Ectodermal cell (in vitro differentiated cells): ENCODE results near the gene SLC6A6.

Experiments
- H3K27ac ChIP-seq: 2 replicates; pipeline ENCODE4 v1.7.0; 2013; ENCODE audit warnings: mild to moderate bottlenecking, low read depth, low read length; ENCODE audit not compliant: insufficient read depth, poor library complexity, severe bottlenecking
- H3K27me3 ChIP-seq: 2 replicates; pipeline ENCODE4 v1.7.0; 2013; ENCODE audit warnings: mild to moderate bottlenecking, low read length; ENCODE audit not compliant: insufficient read depth, control insufficient read depth, poor library complexity, severe bottlenecking
- H3K36me3 ChIP-seq: one replicate; pipeline ENCODE4 v1.7.0; 2013; ENCODE audit warnings: low read length; ENCODE audit not compliant: control insufficient read depth, insufficient read depth
- H3K4me1 ChIP-seq: one replicate; pipeline ENCODE4 v1.7.0; 2013; ENCODE audit warnings: low read length; ENCODE audit not compliant: control insufficient read depth, insufficient read depth
- H3K4me3 ChIP-seq: 2 replicates; pipeline ENCODE4 v1.7.0; 2013; ENCODE audit warnings: low read depth, low read length, control low read depth; ENCODE audit not compliant: insufficient read depth
- H3K9me3 ChIP-seq: 2 replicates; pipeline ENCODE4 v1.7.0; 2013; ENCODE audit warnings: mild to moderate bottlenecking, low read length, moderate library complexity; ENCODE audit not compliant: control insufficient read depth
- whole genome bisulfite sequencing, 2 experiments: methylation state at CpG; one replicate each; pipeline ENCODE4 v1.1.7; 2013; ENCODE audit warnings: missing lambda C conversion rate in 2 of 2; 5-methylcytosine and 5-hydroxymethylcytosine counted together

SLC6A6 gene

GRCh38 chr3:14536055-14536815, 133.8 kb downstream of the SLC6A6 start:
- Histone ChIP-seq H3K9me3 (no peaks in the 10 kb centered on the region), H3K36me3 (no peaks in the 10 kb centered on the region), H3K4me1 (peaks cover 18% of the 10 kb centered on the region), H3K4me3 (no peak overlapping the region), H3K27me3 (peaks cover 23% of the 10 kb centered on the region), H3K27ac (no peak overlapping the region)
- 83 to 86% methylated on average over 10 of the region's 10 CpGs for WGBS, 2 experiments

GRCh38 chr3:14536837-14537589, 134.6 kb downstream of the SLC6A6 start:
- Histone ChIP-seq H3K27ac (no peak overlapping the region), H3K27me3 (peaks cover 23% of the 10 kb centered on the region)
- 93% methylated on average over 12 of the region's 12 CpGs for WGBS, 2 experiments

GRCh38 chr3:14537590-14538450, 135.4 kb downstream of the SLC6A6 start:
- H3K9me3 ChIP-seq: no peaks in the 10 kb centered on the region
- peaks cover 23% of the 10 kb centered on the region for H3K27me3 ChIP-seq
- H3K27ac ChIP-seq: no peak overlapping the region
- no peaks in the 10 kb centered on the region for H3K36me3 ChIP-seq
- 82 to 89% methylated on average over 10 of the region's 10 CpGs for WGBS, 2 experiments
- no peak overlapping the region for H3K4me3 ChIP-seq
- H3K4me1 ChIP-seq: peaks cover 18% of the 10 kb centered on the region

More at GRCh38 chr3:14536837-14537589, 134.6 kb downstream of the SLC6A6 start:
- peaks cover 18% of the 10 kb centered on the region for H3K4me1 ChIP-seq
- no peak overlapping the region for H3K4me3 ChIP-seq
- no peaks in the 10 kb centered on the region for H3K9me3 ChIP-seq
- H3K36me3 ChIP-seq: no peaks in the 10 kb centered on the region

- no peaks in the 10 kb centered on the region for H3K9me3 ChIP-seq
- H3K4me3 ChIP-seq: no peak overlapping the region
- peaks cover 15% of the 10 kb centered on the region for H3K4me1 ChIP-seq
- H3K27me3 ChIP-seq: peaks cover 21% of the 10 kb centered on the region
- H3K36me3 ChIP-seq: no peaks in the 10 kb centered on the region
- H3K27ac ChIP-seq: no peak overlapping the region
- 95 to 97% methylated on average over 3 of the region's 3 CpGs for WGBS, 2 experiments
Observed at GRCh38 chr3:14538451-14539088, 136.2 kb downstream of the SLC6A6 start.
